DND-41 (cell line): Measurements from ENCODE around the gene SEPTIN10.

Experiments
- CTCF ChIP-seq: IDR thresholded peaks from 2 replicates; pipeline ENCODE4 v1.5.1; 2012; ENCODE audit warnings: borderline replicate concordance, low read length, moderate library complexity, mild to moderate bottlenecking; ENCODE audit not compliant: poor library complexity, severe bottlenecking; ENCODE audit errors: extremely low read depth
- EZH2 ChIP-seq: IDR thresholded peaks from 3 replicates; pipeline ENCODE4 v1.6.1; 2012; ENCODE audit warnings: borderline replicate concordance, low read depth, mild to moderate bottlenecking, moderate library complexity, low read length, inconsistent platforms; ENCODE audit not compliant: severe bottlenecking

- TF ChIP-seq CTCF (no peak), EZH2 (no peak)
These were observed 19.4 kb downstream of the SEPTIN10 start for GRCh38 chr2:109594246-109594885.
